Neural cell (in vitro differentiated cells): ENCODE results near the gene PTCD2. TPM values are rescaled to one million over a fixed set of nuclear protein-coding genes. Genes with fewer than 3 reads are reported as not detected.
A peak's percentile ranks its signal among the peaks of the same experiment; 100 is the strongest.

Source experiments
- H2AFZ ChIP-seq: fragments of 200-600, 300-800 bp; sonication (generic), shearing (Covaris generic); 2 replicates; pipeline ENCODE4 v1.6.0; 2014; ENCODE audit warnings: low read depth, mild to moderate bottlenecking, antibody characterized with exemption, low read length, moderate library complexity
- H3F3A ChIP-seq: fragments of 200-600 bp; shearing (Covaris generic); 2 replicates; pipeline ENCODE4 v1.6.1; 2016; ENCODE audit warnings: mild to moderate bottlenecking, moderate library complexity, mixed read lengths, antibody characterized with exemption, low read length; ENCODE audit not compliant: insufficient read depth, poor library complexity, severe bottlenecking
- H3K27ac ChIP-seq: fragments of 200-600, 300-800 bp; sonication (generic), shearing (Covaris generic); 2 replicates; pipeline ENCODE4 v1.5.1; 2014; ENCODE audit warnings: mild to moderate bottlenecking, low read length, moderate library complexity
- H3K27me3 ChIP-seq: fragments of 300-800, 200-600 bp; sonication (generic), shearing (Covaris generic); 2 replicates; pipeline ENCODE4 v1.6.0; 2014; ENCODE audit warnings: mild to moderate bottlenecking, low read depth, low read length, moderate library complexity; ENCODE audit not compliant: insufficient read depth
- H3K36me3 ChIP-seq: fragments of 300-800, 200-600 bp; sonication (generic), shearing (Covaris generic); 2 replicates; pipeline ENCODE4 v1.5.1; 2014; ENCODE audit warnings: mild to moderate bottlenecking, antibody characterized with exemption, low read length, moderate library complexity; ENCODE audit not compliant: insufficient read depth
- H3K4me2 ChIP-seq: fragments of 300-800, 200-600 bp; sonication (generic), shearing (Covaris generic); 2 replicates; pipeline ENCODE4 v1.6.0; 2014; ENCODE audit warnings: mild to moderate bottlenecking, low read length
- H3K4me3 ChIP-seq: fragments of 300-800, 200-600 bp; sonication (generic), shearing (Covaris generic); 2 replicates; pipeline ENCODE4 v1.5.1; 2014; ENCODE audit warnings: mild to moderate bottlenecking, low read length, moderate library complexity
- H3K79me2 ChIP-seq: fragments of 200-600 bp; shearing (Covaris generic); replicated peaks from 2 replicates; pipeline ENCODE4 v1.6.0; 2014; ENCODE audit warnings: mild to moderate bottlenecking, low read length, moderate library complexity; ENCODE audit not compliant: insufficient read depth
- H3K9ac ChIP-seq: fragments of 300-800, 200-600 bp; sonication (generic), shearing (Covaris generic); 2 replicates; pipeline ENCODE4 v1.6.1; 2016; ENCODE audit warnings: mild to moderate bottlenecking, low read length, mixed read lengths
- H3K9me2 ChIP-seq: fragments of 200-600 bp; shearing (Covaris generic); 2 replicates; pipeline ENCODE4 v1.6.1; 2016; ENCODE audit warnings: mild to moderate bottlenecking, low read length, mixed read lengths; ENCODE audit not compliant: insufficient read depth
- H3K9me3 ChIP-seq: fragments of 200-600, 300-800 bp; sonication (generic), shearing (Covaris generic); 2 replicates; pipeline ENCODE4 v1.6.1; 2016; ENCODE audit warnings: mild to moderate bottlenecking, mixed run types, low read length, moderate library complexity, mixed read lengths
- H4K20me1 ChIP-seq: fragments of 200-600 bp; shearing (Covaris generic); 2 replicates; pipeline ENCODE4 v1.6.1; 2016; ENCODE audit warnings: mild to moderate bottlenecking, mixed run types; ENCODE audit not compliant: insufficient read depth
- EP300 ChIP-seq: fragments of 450-650 bp; conservative IDR thresholded peaks from 2 replicates; pipeline ENCODE4 v1.6.1; 2014; ENCODE audit warnings: antibody characterized with exemption, mild to moderate bottlenecking, moderate library complexity; ENCODE audit not compliant: poor library complexity, severe bottlenecking
- EZH2 ChIP-seq: fragments of 200-600, 300-800 bp; shearing (Covaris generic), sonication (generic); IDR thresholded peaks from 2 replicates; pipeline ENCODE4 v1.6.1; 2014; ENCODE audit warnings: antibody characterized with exemption, low read length, borderline replicate concordance, mild to moderate bottlenecking; ENCODE audit not compliant: insufficient read depth, poor library complexity, severe bottlenecking
- MXI1 ChIP-seq: fragments of 450-650 bp; conservative IDR thresholded peaks from 2 replicates; pipeline ENCODE4 v1.6.1; 2014; ENCODE audit warnings: antibody characterized with exemption, mild to moderate bottlenecking; ENCODE audit not compliant: poor library complexity, severe bottlenecking
- POLR2AphosphoS5 ChIP-seq: IDR thresholded peaks from 2 replicates; pipeline ENCODE4 v1.6.1; 2012
- RAD21 ChIP-seq: fragments of 450-650 bp; conservative IDR thresholded peaks from 2 replicates; pipeline ENCODE4 v1.6.1; 2014; ENCODE audit warnings: antibody characterized with exemption, mild to moderate bottlenecking, moderate library complexity
- REST ChIP-seq: IDR thresholded peaks from 2 replicates; pipeline ENCODE4 v1.6.1; 2012; ENCODE audit warnings: borderline replicate concordance
- SMC3 ChIP-seq: fragments of 450-650 bp; conservative IDR thresholded peaks from 2 replicates; pipeline ENCODE4 v1.6.1; 2014; ENCODE audit warnings: antibody characterized with exemption, mild to moderate bottlenecking, moderate library complexity; ENCODE audit not compliant: poor library complexity
- TAF1 ChIP-seq: IDR thresholded peaks from 2 replicates; pipeline ENCODE4 v1.6.1; 2012; ENCODE audit warnings: low read depth
- polyA plus RNA-seq: library from polyadenylated mRNA; depleted of rRNA; stranded (reverse); fragments of >200 nt; gene quantifications from 2 replicates; pipeline ENCODE4 v1.2.3, GENCODE V29; 2014
- TF ChIP-seq, protein P1 (sequence below): fragments of 450-650 bp; IDR thresholded peaks from 2 replicates; pipeline ENCODE4 v1.5.1; 2014; ENCODE audit warnings: antibody characterized with exemption, mild to moderate bottlenecking, moderate library complexity; ENCODE audit not compliant: poor library complexity, severe bottlenecking

Gene PTCD2
- polyA plus RNA-seq, 1 donor from 2014 or later = 4.4 TPM

DNA sequence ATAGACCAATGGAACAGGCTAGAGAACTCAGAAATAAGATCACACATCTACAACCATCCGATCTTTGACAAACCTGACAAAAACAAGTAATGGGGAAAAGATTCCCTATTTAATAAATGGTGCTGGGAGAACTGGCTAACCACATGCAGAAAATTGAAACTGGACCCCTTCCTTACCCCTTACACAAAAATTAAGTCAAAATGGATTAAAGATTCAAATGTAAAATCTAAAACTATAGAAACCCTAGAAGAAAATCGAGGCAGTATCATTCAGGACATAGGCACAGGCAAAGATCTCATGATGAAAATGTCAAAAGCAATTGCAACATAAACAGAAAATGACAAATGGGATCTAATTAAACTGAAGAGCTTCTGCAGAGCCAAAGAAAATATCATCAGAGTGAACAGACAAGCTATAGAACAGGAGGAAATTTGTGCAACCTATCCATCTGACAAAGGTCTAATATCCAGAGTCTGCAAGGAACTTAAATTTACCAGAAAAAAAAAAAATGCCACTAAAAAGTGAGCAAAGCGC, 43.9 kb upstream of the PTCD2 start:
- no peaks in the 10 kb centered on the region for H3F3A ChIP-seq
- H3K9ac ChIP-seq = no peak overlapping the region
- no peak overlapping the region for H2AFZ ChIP-seq
- H3K27me3 ChIP-seq = no peaks in the 10 kb centered on the region
- H3K79me2 ChIP-seq = no peaks in the 10 kb centered on the region
- no peak for TF ChIP-seq TAF1
- H3K36me3 ChIP-seq = no peaks in the 10 kb centered on the region
- H3K4me3 ChIP-seq = no peak overlapping the region
- H3K27ac ChIP-seq = no peak overlapping the region
- H3K9me2 ChIP-seq = no peaks in the 10 kb centered on the region
- no peaks in the 10 kb centered on the region for H3K9me3 ChIP-seq
- H4K20me1 ChIP-seq = no peaks in the 10 kb centered on the region
- H3K4me2 ChIP-seq = no peak overlapping the region

DNA sequence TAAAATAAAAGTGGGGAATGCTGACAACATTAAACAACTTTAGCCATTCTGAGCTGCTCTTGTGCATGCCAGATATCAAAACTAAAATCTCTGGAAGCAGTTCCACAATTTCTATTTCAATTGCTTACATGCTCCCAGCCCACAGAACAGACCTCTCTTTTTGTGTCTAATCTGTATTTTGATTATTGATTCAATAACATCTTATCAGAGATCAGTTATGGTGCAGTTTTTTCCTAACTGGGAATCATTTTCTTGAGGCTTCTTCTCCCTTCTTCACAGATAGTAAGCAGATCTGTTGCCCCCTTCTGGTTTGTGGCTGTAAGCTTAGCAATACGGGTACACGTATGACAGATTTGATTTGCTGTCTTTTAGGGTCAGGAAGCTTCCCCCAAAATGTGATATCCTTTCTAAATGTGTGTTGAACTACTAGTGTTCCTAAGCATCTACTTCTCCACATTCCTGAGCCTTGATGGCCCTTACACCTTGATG, 39.5 kb upstream of the PTCD2 start:
- Histone ChIP-seq H3K4me2 (no peak overlapping the region), H2AFZ (no peak overlapping the region), H3K27ac (no peak overlapping the region), H3K27me3 (no peaks in the 10 kb centered on the region), H3K9me2 (no peaks in the 10 kb centered on the region), H3F3A (no peaks in the 10 kb centered on the region), H4K20me1 (no peaks in the 10 kb centered on the region), H3K9ac (no peak overlapping the region), H3K4me3 (no peak overlapping the region), H3K9me3 (no peaks in the 10 kb centered on the region), H3K79me2 (no peaks in the 10 kb centered on the region), H3K36me3 (no peaks in the 10 kb centered on the region)
- TF ChIP-seq POLR2AphosphoS5 = no peak
- TF ChIP-seq, protein P1, sequence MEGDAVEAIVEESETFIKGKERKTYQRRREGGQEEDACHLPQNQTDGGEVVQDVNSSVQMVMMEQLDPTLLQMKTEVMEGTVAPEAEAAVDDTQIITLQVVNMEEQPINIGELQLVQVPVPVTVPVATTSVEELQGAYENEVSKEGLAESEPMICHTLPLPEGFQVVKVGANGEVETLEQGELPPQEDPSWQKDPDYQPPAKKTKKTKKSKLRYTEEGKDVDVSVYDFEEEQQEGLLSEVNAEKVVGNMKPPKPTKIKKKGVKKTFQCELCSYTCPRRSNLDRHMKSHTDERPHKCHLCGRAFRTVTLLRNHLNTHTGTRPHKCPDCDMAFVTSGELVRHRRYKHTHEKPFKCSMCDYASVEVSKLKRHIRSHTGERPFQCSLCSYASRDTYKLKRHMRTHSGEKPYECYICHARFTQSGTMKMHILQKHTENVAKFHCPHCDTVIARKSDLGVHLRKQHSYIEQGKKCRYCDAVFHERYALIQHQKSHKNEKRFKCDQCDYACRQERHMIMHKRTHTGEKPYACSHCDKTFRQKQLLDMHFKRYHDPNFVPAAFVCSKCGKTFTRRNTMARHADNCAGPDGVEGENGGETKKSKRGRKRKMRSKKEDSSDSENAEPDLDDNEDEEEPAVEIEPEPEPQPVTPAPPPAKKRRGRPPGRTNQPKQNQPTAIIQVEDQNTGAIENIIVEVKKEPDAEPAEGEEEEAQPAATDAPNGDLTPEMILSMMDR = peak; percentile 65
- TF ChIP-seq TAF1 = no peak
- no peak for TF ChIP-seq EP300
- TF ChIP-seq RAD21 = peak; percentile 65
- TF ChIP-seq SMC3 = peak; percentile 72

GRCh38 chr5:72281430-72281763, 38.8 kb upstream of the PTCD2 start:
- Histone ChIP-seq H3K9ac (no peak overlapping the region), H3K27ac (no peak overlapping the region), H4K20me1 (no peaks in the 10 kb centered on the region), H3K36me3 (no peaks in the 10 kb centered on the region), H2AFZ (no peak overlapping the region), H3K9me3 (no peaks in the 10 kb centered on the region), H3F3A (no peaks in the 10 kb centered on the region), H3K4me2 (no peak overlapping the region), H3K79me2 (no peaks in the 10 kb centered on the region), H3K9me2 (no peaks in the 10 kb centered on the region), H3K4me3 (no peak overlapping the region), H3K27me3 (no peaks in the 10 kb centered on the region)
- TF ChIP-seq SMC3 = no peak
- no peak for TF ChIP-seq RAD21
- no peak for TF ChIP-seq MXI1
- no peak for TF ChIP-seq POLR2AphosphoS5
- no peak for TF ChIP-seq REST
- TF ChIP-seq EP300 = no peak
- TF ChIP-seq, protein P1 = no peak
- no peak for TF ChIP-seq TAF1
- no peak for TF ChIP-seq EZH2
